GM23338 (cell line): ENCODE measurements around the gene LLGL2. TPM values are rescaled to one million over a fixed set of nuclear protein-coding genes. Genes with fewer than 3 reads are reported as not detected.

ENCODE experiments used
- ATAC-seq: fragments of 200-7000 bp; cut with Tn5 transposase; 3 replicates; pipeline ENCODE4 v1.9.1; 2020
- DNase-seq: peaks from one replicate; pipeline ENCODE4 v3.0.0-alpha.2; 2015; ENCODE audit warnings: low spot score
- H2AFZ ChIP-seq: fragments of 200-600 bp; sonication (generic); 2 replicates; pipeline ENCODE4 v1.8.0; 2016; ENCODE audit warnings: antibody characterized with exemption, mild to moderate bottlenecking, moderate library complexity
- H3F3A ChIP-seq: fragments of 200-600 bp; sonication (generic); replicated peaks from 2 replicates; pipeline ENCODE4 v1.8.0; 2017; ENCODE audit warnings: antibody characterized with exemption, mixed run types, low read depth
- H3K27ac ChIP-seq: fragments of 200-600 bp; sonication (generic); 2 replicates; pipeline ENCODE4 v1.6.1; 2016; ENCODE audit warnings: low read depth
- H3K27me3 ChIP-seq: fragments of 200-600 bp; sonication (generic); 2 replicates; pipeline ENCODE4 v1.8.0; 2016; ENCODE audit warnings: mild to moderate bottlenecking, mixed run types, moderate library complexity; ENCODE audit not compliant: insufficient read depth
- H3K36me3 ChIP-seq: fragments of 200-600 bp; sonication (generic); 2 replicates; pipeline ENCODE4 v1.8.0; 2016; ENCODE audit warnings: mild to moderate bottlenecking; ENCODE audit not compliant: insufficient read depth
- H3K4me1 ChIP-seq: fragments of 200-600 bp; sonication (generic); 2 replicates; pipeline ENCODE4 v1.8.0; 2016; ENCODE audit warnings: mild to moderate bottlenecking, moderate library complexity; ENCODE audit not compliant: insufficient read depth
- H3K4me2 ChIP-seq: fragments of 200-600 bp; sonication (generic); 2 replicates; pipeline ENCODE4 v1.7.1; 2017; ENCODE audit warnings: mixed run types
- H3K4me3 ChIP-seq: fragments of 200-600 bp; sonication (generic); 2 replicates; pipeline ENCODE4 v1.6.1; 2016; ENCODE audit warnings: mixed run types
- H3K79me2 ChIP-seq: fragments of 200-600 bp; sonication (generic); replicated peaks from 2 replicates; pipeline ENCODE4 v1.8.0; 2017; ENCODE audit warnings: mild to moderate bottlenecking; ENCODE audit not compliant: insufficient read depth
- H3K9me2 ChIP-seq: fragments of 200-600 bp; sonication (generic); 2 replicates; pipeline ENCODE4 v1.8.0; 2017; ENCODE audit not compliant: insufficient read depth
- H4K20me1 ChIP-seq: fragments of 200-600 bp; sonication (generic); replicated peaks from 2 replicates; pipeline ENCODE4 v1.8.0; 2017; ENCODE audit warnings: mild to moderate bottlenecking; ENCODE audit not compliant: insufficient read depth
- H3K27ac Mint-ChIP-seq: 2 replicates; pipeline ENCODE4 v1.8.0; 2020; ENCODE audit warnings: inconsistent platforms, mild to moderate bottlenecking, moderate library complexity, mixed read lengths
- H3K27me3 Mint-ChIP-seq: 3 replicates; pipeline ENCODE4 v1.8.0; 2022; ENCODE audit warnings: low read depth, mild to moderate bottlenecking, moderate library complexity, mixed read lengths, inconsistent platforms; ENCODE audit not compliant: insufficient read depth, poor library complexity
- H3K36me3 Mint-ChIP-seq: 3 replicates; pipeline ENCODE4 v1.8.0; 2021; ENCODE audit warnings: low read depth, mild to moderate bottlenecking, inconsistent platforms, moderate library complexity, mixed read lengths
- H3K4me1 Mint-ChIP-seq: 3 replicates; pipeline ENCODE4 v1.8.0; 2020; ENCODE audit warnings: mild to moderate bottlenecking, inconsistent platforms, mixed read lengths
- H3K4me3 Mint-ChIP-seq: 3 replicates; pipeline ENCODE4 v1.8.0; 2021; ENCODE audit warnings: moderate library complexity, mild to moderate bottlenecking, inconsistent platforms, mixed read lengths
- H3K9me3 Mint-ChIP-seq: 3 replicates; pipeline ENCODE4 v1.8.0; 2020; ENCODE audit warnings: moderate library complexity, mild to moderate bottlenecking, inconsistent platforms, mixed read lengths
- CREB1 ChIP-seq: fragments of 250-450 bp; sonication (Bioruptor Pico); IDR thresholded peaks from 2 replicates; pipeline ENCODE4 v1.5.0; 2020; ENCODE audit warnings: low read depth, mild to moderate bottlenecking, moderate library complexity
- ETS1 ChIP-seq: IDR thresholded peaks from 2 replicates; pipeline ENCODE4 v1.6.1; 2016; ENCODE audit warnings: antibody characterized with exemption
- EZH2phosphoT487 ChIP-seq: fragments of 200-600 bp; sonication (generic); IDR thresholded peaks from one replicate; pipeline ENCODE4 v1.8.1; 2018; ENCODE audit warnings: antibody characterized with exemption; ENCODE audit not compliant: unreplicated experiment
- JUNB ChIP-seq: IDR thresholded peaks from one replicate; pipeline ENCODE4 v1.6.1; 2016; ENCODE audit warnings: antibody characterized with exemption; ENCODE audit not compliant: unreplicated experiment
- NANOG ChIP-seq: IDR thresholded peaks from 2 replicates; pipeline ENCODE4 v1.6.1; 2016; ENCODE audit warnings: antibody characterized with exemption, borderline replicate concordance
- POLR2AphosphoS5 ChIP-seq: IDR thresholded peaks from 2 replicates; pipeline ENCODE4 v1.6.1; 2016; ENCODE audit warnings: antibody characterized with exemption, low read depth
- REST ChIP-seq: IDR thresholded peaks from one replicate; pipeline ENCODE4 v1.6.1; 2018; ENCODE audit warnings: antibody characterized with exemption; ENCODE audit not compliant: unreplicated experiment
- STAT1 ChIP-seq: IDR thresholded peaks from one replicate; pipeline ENCODE4 v1.6.1; 2016; ENCODE audit warnings: antibody characterized with exemption; ENCODE audit not compliant: unreplicated experiment
- ZNF114 ChIP-seq: fragments of 250-450 bp; sonication (Bioruptor Pico); IDR thresholded peaks from 2 replicates; pipeline ENCODE4 v1.5.0; 2020; ENCODE audit warnings: mild to moderate bottlenecking, moderate library complexity
- ZNF331 ChIP-seq: fragments of 250-450 bp; sonication (Bioruptor Pico); IDR thresholded peaks from 2 replicates; pipeline ENCODE4 v1.5.0; 2020; ENCODE audit warnings: low read depth, mild to moderate bottlenecking, moderate library complexity
- ZNF462 ChIP-seq: fragments of 250-450 bp; sonication (Bioruptor Pico); IDR thresholded peaks from 2 replicates; pipeline ENCODE4 v1.5.0; 2020; ENCODE audit warnings: mild to moderate bottlenecking, moderate library complexity
- polyA plus RNA-seq: library from polyadenylated mRNA; unstranded; fragments of >200 nt; fragmentation: Nextera tagmentation; extraction: Ambion mirVana; gene quantifications from 2 replicates; pipeline ENCODE4 v1.2.1, GENCODE V29; 2016
- total RNA-seq: library from RNA; depleted of rRNA; stranded (reverse); fragments of >200 nt; shearing (Covaris generic); gene quantifications from 2 replicates; pipeline ENCODE4 v1.2.3, GENCODE V29; 2014

The LLGL2 gene
- total and polyA plus RNA-seq, 2 experiments from 2014 or later, result 62.5 to 78.5 TPM

DNA sequence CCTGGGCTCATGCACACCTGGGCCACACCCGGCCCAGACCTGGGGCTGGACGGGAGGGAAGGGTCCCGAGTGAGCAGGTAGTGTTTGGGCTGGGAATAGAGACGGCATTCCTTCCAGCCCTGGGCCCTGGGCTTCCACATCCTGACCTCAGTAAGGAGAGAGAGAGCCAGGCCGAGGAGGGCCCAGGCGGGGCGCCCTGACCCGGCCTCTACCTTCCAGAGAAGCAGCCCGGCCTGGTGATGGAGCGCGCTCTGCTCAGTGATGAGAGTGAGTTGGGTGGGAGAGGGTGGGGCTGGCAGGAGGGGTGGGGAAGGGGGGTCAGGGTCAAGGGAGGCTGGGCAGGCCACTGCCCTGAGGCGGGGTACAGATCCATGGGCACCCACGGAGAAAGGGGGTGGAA lies 48.5 kb downstream of the LLGL2 start (continued):
- TF ChIP-seq ETS1, result no peak
- no peak for TF ChIP-seq EZH2phosphoT487
- TF ChIP-seq POLR2AphosphoS5, result no peak
- no peak for TF ChIP-seq NANOG

GRCh38 chr17:75574404-75575036 lies 49.0 kb downstream of the LLGL2 start:
- no peaks in the 10 kb centered on the region for H3K36me3 ChIP-seq
- ATAC-seq (no peak), DNase-seq (no peak)
- no peaks in the 10 kb centered on the region for H3F3A ChIP-seq
- H3K9me3 Mint-ChIP-seq, result 0 out of 3 replicates have a peak, but pooled peaks cover 3% of the 10 kb centered on the region
- no peaks in the 10 kb centered on the region for H3K9me2 ChIP-seq
- H3K4me1 ChIP-seq, result no peaks in the 10 kb centered on the region
- H3K79me2 ChIP-seq, result no peaks in the 10 kb centered on the region
- H3K27me3 Mint-ChIP-seq, result peaks cover 1% of the 10 kb centered on the region
- H3K27ac ChIP-seq, result no peak overlapping the region
- TF ChIP-seq ZNF331 (no peak), EZH2phosphoT487 (no peak), CREB1 (CRISPR knock-in tag) (no peak), JUNB (no peak), ZNF114 (CRISPR knock-in tag) (no peak), ZNF462 (no peak), REST (no peak), ETS1 (no peak), NANOG (no peak), STAT1 (no peak)
- no peak overlapping the region for H2AFZ ChIP-seq
- H3K36me3 Mint-ChIP-seq, result peaks cover 3% of the 10 kb centered on the region; the same call in 1 of the 3 replicates
- H4K20me1 ChIP-seq, result no peaks in the 10 kb centered on the region
- H3K4me1 Mint-ChIP-seq, result peaks cover 3% of the 10 kb centered on the region; the same call in 2 of the 3 replicates
- H3K4me2 ChIP-seq, result no peak overlapping the region
- H3K27me3 ChIP-seq, result no peaks in the 10 kb centered on the region
- H3K4me3 Mint-ChIP-seq, result no peak overlapping the region
- no peak overlapping the region for H3K4me3 ChIP-seq
- no peak overlapping the region for H3K27ac Mint-ChIP-seq
